22Rv1 (cell line): Measurements from ENCODE around the gene PARP16.
A peak's percentile ranks its signal among the peaks of the same experiment; 100 is the strongest.

ENCODE experiments used
- H3K27ac ChIP-seq: fragments of 450-650 bp; 2 replicates; pipeline ENCODE4 v1.5.1; 2017
- ZFX ChIP-seq: fragments of 450-650 bp; IDR thresholded peaks from 2 replicates; pipeline ENCODE4 v1.6.1; 2017; ENCODE audit warnings: antibody characterized with exemption, borderline replicate concordance
- TF ChIP-seq, protein P1 (sequence below): fragments of 450-650 bp; IDR thresholded peaks from 2 replicates; pipeline ENCODE4 v1.5.1; 2017; ENCODE audit warnings: mild to moderate bottlenecking

PARP16 gene

DNA sequence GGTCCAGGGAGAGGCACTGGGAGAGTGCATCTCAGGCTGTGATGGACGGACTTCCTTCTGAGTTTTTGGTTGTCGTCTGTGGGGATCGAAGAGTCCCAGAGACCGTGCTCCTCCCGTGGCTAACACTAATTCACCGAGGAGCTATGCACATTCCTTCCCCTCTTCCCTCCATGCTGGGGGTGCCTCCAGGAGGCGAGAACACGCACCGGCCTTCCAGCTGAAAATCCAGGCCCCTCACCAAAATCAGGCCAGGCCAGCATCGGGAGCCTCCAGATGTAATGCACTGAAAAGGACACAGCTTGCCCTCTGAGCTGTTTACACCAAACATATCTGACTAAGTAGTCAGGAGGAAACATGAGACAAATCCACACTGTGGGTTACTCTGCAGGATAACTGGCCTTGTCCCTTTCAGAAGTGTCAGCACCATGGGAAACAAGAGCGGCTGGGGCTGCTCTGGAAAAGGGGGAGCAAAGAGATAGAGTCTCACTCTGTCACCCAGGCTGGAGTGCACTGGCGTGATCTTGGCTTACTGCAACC, 23.3 kb upstream of the PARP16 start:
- no peak for TF ChIP-seq ZFX
- TF ChIP-seq, protein P1, sequence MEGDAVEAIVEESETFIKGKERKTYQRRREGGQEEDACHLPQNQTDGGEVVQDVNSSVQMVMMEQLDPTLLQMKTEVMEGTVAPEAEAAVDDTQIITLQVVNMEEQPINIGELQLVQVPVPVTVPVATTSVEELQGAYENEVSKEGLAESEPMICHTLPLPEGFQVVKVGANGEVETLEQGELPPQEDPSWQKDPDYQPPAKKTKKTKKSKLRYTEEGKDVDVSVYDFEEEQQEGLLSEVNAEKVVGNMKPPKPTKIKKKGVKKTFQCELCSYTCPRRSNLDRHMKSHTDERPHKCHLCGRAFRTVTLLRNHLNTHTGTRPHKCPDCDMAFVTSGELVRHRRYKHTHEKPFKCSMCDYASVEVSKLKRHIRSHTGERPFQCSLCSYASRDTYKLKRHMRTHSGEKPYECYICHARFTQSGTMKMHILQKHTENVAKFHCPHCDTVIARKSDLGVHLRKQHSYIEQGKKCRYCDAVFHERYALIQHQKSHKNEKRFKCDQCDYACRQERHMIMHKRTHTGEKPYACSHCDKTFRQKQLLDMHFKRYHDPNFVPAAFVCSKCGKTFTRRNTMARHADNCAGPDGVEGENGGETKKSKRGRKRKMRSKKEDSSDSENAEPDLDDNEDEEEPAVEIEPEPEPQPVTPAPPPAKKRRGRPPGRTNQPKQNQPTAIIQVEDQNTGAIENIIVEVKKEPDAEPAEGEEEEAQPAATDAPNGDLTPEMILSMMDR = no peak
- no peak overlapping the region for H3K27ac ChIP-seq

DNA sequence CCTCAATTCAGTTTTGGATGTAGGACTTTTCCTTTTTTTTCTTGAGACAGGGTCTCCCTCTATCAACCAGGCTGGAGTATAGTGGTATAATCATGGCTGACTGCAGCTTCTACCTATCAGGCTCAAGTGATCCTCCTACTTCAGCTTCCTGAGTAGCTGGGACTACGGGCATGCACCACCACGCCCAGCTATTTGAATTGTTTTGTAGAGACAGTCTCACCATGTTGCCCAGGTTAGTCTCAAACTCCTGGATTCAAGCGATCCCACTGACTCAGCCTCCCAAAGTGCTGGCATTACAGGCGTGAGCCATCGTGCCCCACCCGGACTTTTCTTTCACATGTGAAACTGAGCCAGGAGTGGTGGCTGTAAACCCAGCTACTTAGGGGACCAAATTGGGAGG, 21.3 kb upstream of the PARP16 start:
- TF ChIP-seq ZFX = no peak
- TF ChIP-seq, protein P1 = no peak
- no peak overlapping the region for H3K27ac ChIP-seq

DNA sequence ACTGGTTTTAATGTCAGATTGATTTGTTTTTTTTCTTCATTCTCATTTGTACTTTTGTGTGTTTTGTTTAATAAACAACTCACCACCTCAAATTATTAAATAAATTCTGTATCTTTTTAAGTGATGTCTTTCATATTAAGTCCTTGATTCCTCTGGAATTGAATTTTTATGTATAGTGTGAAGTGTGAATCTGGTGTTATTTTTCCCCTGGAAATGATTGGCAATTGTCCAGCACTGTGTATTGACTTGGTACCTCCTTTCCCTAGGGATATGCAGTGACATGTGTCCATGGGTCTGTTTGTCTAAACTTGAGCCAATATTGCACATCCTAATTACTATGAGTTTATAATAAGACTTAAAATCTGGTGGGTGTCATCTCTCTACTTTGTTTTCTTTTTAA, 19.9 kb upstream of the PARP16 start:
- peak overlapping the region; percentile 93; the same call in 1 of the 2 replicates for H3K27ac ChIP-seq
- TF ChIP-seq, protein P1 = no peak
- no peak for TF ChIP-seq ZFX

DNA sequence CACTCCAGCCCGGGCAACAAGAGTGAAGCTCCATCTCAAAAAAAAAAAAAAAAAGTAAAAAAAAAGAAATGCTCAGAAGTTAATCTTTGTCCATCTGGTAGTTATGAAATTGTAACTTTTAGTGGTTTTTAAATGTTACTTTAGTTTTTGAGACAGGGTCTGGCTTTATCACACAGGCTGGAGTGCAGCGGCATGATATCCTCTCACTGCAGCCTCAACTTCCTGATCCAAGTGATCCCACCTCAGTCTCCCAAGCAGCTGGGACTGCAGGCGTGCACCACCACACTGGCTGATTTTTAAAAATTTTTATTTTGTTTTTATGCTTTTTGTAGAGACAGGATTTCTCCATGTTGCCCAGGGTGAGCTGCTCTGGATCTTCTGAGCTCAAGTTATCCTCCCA, 19.1 kb upstream of the PARP16 start:
- peak overlapping the region; percentile 93 for H3K27ac ChIP-seq
- TF ChIP-seq, protein P1 = no peak
- TF ChIP-seq ZFX = no peak

DNA sequence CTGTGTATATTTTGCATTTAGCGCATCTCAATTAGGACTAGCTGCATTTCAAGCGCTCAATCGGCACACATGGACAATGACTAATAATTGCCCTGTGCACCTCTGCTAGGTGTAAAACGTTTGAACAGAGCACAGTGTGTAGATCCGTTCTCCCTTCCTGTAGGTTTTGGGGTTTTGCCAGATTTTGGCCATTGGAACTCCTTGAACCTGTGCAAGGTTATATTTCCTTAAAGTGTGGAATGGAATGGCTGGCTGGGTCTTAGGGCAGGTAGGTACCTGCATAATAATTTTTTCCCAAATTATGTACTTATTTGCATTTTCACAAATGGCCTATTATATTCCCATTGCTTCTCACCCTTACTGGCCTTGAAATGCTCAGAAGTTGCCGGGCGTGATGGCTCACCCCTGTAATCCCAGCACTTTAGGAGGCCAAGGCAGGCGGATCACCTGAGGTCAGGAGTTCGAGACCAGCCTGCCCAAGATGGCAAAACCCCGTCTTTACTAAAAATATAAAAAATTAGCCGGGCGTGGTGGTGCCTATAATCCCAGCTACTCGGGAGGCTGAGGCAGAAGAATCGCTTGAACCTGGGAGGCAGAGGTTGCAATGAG, 18.6 kb upstream of the PARP16 start:
- TF ChIP-seq, protein P1 = no peak
- no peak for TF ChIP-seq ZFX
- H3K27ac ChIP-seq = peak overlapping the region; percentile 93

DNA sequence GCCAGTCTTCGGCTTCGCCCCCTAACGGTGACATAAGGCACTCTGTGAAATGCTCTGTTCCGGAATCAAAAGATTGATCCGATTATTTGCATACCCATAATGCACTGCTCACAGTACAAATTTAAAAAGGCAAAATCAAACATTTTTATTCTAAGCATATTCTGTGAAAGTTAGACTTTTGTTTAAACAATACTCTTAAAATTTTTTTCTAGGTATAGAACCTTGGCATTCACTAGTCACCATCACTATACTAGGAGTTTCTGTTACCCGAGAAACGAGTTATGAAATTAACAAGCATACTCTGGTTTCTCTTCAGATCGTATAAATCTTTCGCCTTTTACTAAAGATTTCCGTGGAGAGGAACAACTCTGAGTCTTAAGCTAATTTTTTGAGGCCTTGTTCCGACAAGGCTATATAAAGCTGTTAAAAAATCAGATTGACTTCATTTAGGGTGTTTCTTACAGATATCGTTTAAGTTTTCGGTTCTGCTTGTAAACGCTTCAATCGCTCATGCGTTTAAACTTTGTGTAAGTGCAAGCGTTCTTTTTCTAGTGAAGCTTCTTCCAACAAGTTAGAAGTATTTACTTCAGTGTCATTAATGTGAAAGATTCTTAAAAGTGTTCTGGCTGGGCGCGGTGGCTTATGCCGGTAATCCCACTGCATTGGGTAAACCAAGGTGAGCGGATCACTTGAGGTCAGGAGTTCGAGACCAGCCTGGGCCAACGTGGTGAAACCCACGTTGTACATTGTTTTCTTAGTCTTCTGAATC, 17.9 kb upstream of the PARP16 start, which contains the start of gene RNU5B-1:
TSS of gene RNU5B-1 (plus strand) at position 297 of the 769 bp plus-strand sequence.
- TF ChIP-seq, protein P1 = peak; percentile 94
- TF ChIP-seq ZFX = no peak
- peak within 1 kb of the TSS; percentile 93 for H3K27ac ChIP-seq
